Activated naive CD8-positive, alpha-beta T cell treated with anti-CD3 and anti-CD28 coated beads, Interleukin-2, amount 50 U/mL, for 24 hours (primary cell): Measurements from ENCODE around the gene MBP.

ENCODE experiments used
- ATAC-seq: fragments of 150-1000 bp; cut with Tn5 transposase; one replicate; pipeline ENCODE4 v1.10.0; 2021
- DNase-seq: peaks from one replicate; pipeline ENCODE4 v3.0.0; 2021
- H3K27ac Mint-ChIP-seq: one replicate; pipeline ENCODE4 v1.8.0; 2021; ENCODE audit warnings: mild to moderate bottlenecking, mixed read lengths
- H3K27me3 Mint-ChIP-seq: one replicate; pipeline ENCODE4 v1.8.0; 2021; ENCODE audit warnings: mixed read lengths
- H3K36me3 Mint-ChIP-seq: one replicate; pipeline ENCODE4 v1.8.0; 2021; ENCODE audit warnings: low read depth, mixed read lengths
- H3K4me1 Mint-ChIP-seq: one replicate; pipeline ENCODE4 v1.8.0; 2021; ENCODE audit warnings: mixed read lengths
- H3K4me3 Mint-ChIP-seq: one replicate; pipeline ENCODE4 v1.8.0; 2021; ENCODE audit warnings: mild to moderate bottlenecking, moderate library complexity, mixed read lengths
- H3K9me3 Mint-ChIP-seq: one replicate; pipeline ENCODE4 v1.8.0; 2021; ENCODE audit warnings: mixed read lengths

Gene MBP

DNA sequence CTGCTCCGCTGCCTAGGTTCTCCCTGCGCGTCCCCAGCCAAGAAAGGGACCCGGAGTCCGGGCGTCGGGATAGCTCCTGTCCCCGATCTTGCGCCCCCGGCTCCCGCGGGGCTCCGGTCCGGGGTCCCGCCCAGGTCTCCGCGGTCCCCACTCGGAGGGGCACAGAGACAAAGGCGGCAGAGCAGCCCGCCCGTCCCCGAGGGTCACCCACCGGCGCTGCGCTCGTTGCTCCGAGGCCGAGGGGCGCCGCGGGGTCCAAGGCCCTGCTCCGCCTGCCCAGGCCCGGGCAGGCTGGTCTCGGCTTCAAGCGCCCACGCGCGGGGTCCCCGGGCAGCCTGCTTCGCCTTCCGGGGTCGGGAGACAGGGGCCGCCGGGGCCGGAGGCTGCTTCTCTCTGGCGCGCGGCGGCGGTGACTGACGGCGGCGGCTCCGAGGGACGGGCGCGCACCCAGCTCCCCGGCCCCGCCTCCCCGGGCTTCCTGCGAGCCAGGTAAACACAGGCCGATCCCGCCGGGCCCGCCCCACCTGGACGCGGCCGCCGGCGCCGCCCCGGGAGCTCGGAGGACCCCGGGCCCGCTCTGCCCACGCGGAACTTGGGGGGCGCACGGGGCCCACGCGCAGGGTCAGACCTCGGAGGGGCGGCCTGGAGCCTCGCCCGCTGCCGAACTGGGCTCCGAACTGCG lies at the start of gene MBP:
Gene MBP (minus strand): TSS at position 415 of the 682 bp plus-strand sequence. CDS start 27,522 bp downstream, outside the sequence.
- Mint-ChIP-seq H3K27ac (no peak within 1 kb of the TSS), H3K27me3 (no peaks in the 10 kb centered on the region), H3K9me3 (no peaks in the 10 kb centered on the region), H3K36me3 (peaks cover 25% of the 10 kb centered on the region), H3K4me1 (peaks cover 55% of the 10 kb centered on the region), H3K4me3 (peak within 1 kb of the TSS; percentile 92)
- peak; percentile 51 for ATAC-seq
- peak; percentile 77 for DNase-seq

DNA sequence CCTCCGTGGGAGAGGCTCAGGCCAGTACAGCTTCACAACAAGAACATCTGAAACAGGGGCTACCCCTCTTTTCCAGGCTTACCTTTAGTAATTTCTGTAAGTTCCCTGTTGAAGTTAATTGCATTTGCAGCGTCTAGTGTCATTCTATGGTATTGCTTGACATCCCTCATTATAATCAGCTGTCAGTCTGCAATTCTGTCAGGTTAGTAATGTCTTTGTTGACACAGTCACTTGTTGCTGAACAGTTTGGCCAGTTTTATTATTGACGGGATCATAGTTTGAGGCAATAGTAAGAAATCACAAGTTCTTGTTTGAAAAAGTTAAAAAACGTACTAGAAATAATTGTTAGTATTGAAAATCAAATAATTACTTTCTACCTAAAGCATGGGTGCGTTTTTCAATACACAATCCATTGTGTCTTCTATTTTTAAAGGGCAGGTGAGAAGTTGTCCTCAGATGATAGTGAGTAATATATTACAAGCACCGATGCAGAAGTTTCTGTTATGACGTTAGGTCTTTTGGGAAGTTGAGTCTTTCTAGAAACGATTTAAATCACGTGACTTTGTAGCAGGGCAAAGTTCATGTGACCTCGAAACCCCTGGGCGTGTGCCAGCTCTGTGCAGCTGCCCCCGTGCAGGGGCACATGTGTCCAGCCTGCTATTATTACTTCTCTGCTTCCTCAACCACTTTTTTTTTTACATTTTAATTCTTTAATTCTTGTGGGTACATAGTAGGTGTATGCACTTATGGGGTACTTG lies 49.5 kb upstream of the MBP start:
- Mint-ChIP-seq H3K27me3 (no peaks in the 10 kb centered on the region), H3K9me3 (no peaks in the 10 kb centered on the region), H3K36me3 (no peaks in the 10 kb centered on the region), H3K4me1 (peaks cover 1% of the 10 kb centered on the region), H3K27ac (no peak overlapping the region), H3K4me3 (no peak overlapping the region)
- DNase-seq = no peak
- no peak for ATAC-seq

DNA sequence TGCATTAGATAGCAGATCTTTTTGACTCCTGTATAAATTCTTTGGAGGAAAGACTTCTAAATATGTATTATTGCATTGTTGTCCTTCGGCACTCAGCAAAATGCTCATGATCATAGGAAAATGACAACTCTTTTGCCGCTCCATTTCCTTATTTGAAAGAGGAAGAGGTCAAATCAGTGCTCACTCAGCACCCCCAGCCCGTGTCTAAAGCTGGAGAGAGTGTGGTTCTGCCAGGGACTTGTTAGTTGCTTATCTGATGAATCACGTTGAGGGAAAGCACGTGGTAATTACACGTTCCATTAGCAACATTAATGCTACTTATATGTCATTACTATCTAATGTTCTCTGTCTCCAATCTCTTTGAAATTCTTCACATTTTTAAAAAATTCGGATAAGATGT lies 46.0 kb upstream of the MBP start:
- Mint-ChIP-seq H3K27ac (no peak overlapping the region), H3K4me3 (no peak overlapping the region), H3K4me1 (peaks cover 1% of the 10 kb centered on the region), H3K27me3 (no peaks in the 10 kb centered on the region), H3K9me3 (no peaks in the 10 kb centered on the region), H3K36me3 (no peaks in the 10 kb centered on the region)
- no peak for ATAC-seq
- no peak for DNase-seq

DNA sequence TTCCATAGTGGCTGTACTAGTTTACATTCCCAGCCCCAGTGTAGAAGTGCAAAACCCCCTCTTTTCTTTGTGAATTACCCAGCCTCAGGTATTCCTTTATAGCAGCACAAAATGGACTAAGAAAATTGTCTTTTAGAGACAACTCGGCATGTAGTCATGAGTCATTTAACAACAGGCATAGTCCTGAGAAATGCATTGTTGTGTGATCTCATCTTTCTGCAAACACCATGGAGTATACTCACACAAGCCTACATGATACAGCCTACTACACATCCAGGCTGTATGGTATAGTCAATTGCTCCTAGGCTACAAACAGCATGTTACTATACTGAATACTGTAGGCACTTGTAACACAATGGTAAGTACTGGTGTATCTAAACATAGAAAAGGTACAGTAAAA lies 44.4 kb upstream of the MBP start:
- Mint-ChIP-seq H3K4me1 (peaks cover 1% of the 10 kb centered on the region), H3K27ac (no peak overlapping the region), H3K9me3 (no peaks in the 10 kb centered on the region), H3K27me3 (no peaks in the 10 kb centered on the region), H3K4me3 (no peak overlapping the region), H3K36me3 (no peaks in the 10 kb centered on the region)
- DNase-seq (no peak), ATAC-seq (no peak)

DNA sequence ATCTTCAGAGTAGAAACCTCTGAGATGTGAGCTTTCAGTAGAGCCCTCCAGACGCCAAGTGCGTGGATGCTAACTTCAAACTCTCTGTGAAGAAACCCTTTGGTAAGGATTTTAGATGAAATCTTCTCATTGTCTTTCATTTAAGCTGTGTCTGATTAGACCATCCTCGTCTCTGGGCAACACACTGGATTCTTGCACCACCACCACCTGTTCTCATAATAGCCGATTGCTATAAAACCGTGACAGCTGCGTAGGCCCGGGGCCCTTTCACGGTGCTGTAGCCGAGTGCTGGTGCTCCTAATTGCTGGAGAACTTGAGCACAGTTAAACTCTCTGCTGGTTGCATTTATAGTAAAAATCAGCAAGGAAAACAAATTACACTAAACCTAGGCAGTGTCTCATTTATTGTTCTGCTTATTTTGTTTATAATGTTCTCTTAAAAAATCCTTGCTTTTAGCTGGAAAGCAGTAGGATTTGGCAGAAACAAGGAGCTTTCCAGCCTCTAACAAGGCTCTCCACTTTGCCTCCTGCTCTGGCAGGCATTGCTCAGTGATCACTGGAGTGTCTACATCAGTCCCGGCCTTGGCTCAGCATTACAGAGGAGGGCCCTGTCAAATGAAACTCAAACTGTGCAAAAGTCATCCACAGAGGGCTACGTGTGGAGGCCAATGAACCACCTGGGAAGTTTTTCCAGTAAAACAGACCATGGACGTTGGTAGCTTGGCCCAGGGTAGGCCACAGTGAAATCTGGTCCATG lies 40.9 kb upstream of the MBP start:
- H3K4me1 Mint-ChIP-seq = no peaks in the 10 kb centered on the region
- no peaks in the 10 kb centered on the region for H3K27me3 Mint-ChIP-seq
- no peak overlapping the region for H3K4me3 Mint-ChIP-seq
- H3K27ac Mint-ChIP-seq = no peak overlapping the region
- H3K36me3 Mint-ChIP-seq = no peaks in the 10 kb centered on the region
- no peak for DNase-seq
- no peaks in the 10 kb centered on the region for H3K9me3 Mint-ChIP-seq
- ATAC-seq = no peak

DNA sequence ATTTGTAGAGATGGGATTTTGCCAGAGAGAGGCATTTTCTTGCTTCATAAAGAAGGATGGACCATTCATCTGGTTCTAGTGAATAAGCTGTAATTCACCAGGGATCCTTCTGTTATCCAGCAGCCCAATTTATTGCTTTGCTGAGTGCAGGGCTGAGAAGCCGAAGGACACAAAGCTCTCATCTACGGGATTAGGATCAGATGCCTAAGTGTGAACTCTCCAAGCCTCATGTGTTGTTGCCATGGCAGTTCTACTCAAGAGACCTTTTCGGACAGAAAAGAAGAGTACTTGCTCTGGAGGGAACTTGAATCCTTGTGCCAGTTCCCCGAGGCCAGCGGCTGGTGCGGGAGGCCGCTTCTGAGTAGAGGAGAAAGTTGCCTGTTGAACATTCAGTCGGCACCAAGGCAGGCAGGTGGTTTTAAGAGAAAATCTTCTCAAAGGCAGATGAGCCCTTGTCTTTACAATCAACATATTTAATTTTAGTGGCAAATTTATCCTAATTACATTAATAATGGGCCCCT lies 38.4 kb upstream of the MBP start:
- H3K27me3 Mint-ChIP-seq = peaks cover 4% of the 10 kb centered on the region
- no peaks in the 10 kb centered on the region for H3K4me1 Mint-ChIP-seq
- no peak for ATAC-seq

DNA sequence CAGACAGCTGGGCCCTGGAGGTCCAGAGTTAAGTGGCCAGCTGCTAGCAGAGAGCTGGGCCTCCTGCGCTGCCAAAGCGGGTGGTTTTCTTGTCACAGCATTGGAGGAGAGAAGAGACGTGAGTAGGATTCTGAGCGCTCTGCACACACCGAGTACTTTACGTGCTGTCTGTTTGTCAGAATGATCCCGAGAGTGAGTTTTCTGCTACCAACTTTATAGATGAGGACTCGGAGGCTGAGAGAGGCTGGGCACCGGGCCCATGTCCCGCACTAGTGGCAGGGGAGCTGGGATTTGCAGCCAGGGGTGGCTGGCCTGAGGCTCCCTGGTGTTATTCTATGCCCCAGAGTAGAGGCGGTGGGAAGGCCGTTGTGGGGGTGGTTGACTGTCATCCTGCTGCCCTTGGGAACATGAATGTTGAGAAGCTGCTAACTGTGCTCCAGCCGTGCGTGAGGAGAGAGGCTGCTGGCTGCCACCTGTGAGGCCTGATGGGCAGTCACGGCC lies 36.3 kb upstream of the MBP start:
- ATAC-seq (no peak), DNase-seq (no peak)
- no peaks in the 10 kb centered on the region for H3K9me3 Mint-ChIP-seq
- H3K27ac Mint-ChIP-seq = no peak overlapping the region
- no peaks in the 10 kb centered on the region for H3K36me3 Mint-ChIP-seq
- H3K27me3 Mint-ChIP-seq = peaks cover 4% of the 10 kb centered on the region
- H3K4me3 Mint-ChIP-seq = no peak overlapping the region
- H3K4me1 Mint-ChIP-seq = no peaks in the 10 kb centered on the region

More for the DNA sequence above, 38.4 kb upstream of the MBP start:
- Mint-ChIP-seq H3K4me3 (no peak overlapping the region), H3K36me3 (no peaks in the 10 kb centered on the region), H3K27ac (no peak overlapping the region), H3K9me3 (no peaks in the 10 kb centered on the region)
- no peak for DNase-seq

DNA sequence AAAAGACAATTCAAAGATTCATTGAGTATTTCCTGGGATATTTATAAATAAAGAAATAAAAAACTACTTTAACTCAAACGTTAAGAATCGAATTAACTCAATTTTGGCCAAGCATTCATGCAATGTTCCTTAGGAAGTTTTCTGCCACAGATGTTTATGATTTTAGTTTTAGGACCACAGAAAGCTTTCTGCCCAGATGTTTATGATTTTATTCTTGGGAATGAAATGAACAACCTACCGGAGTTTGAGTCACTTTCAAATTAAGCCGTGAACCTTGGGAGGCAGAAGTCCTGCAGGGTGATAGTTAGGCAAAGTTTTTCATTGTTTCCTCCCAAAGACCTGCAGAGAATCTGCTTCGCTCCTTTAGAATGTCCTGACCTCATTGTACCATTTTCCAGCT lies 34.7 kb upstream of the MBP start:
- DNase-seq (no peak), ATAC-seq (no peak)
- Mint-ChIP-seq H3K36me3 (no peaks in the 10 kb centered on the region), H3K4me1 (no peaks in the 10 kb centered on the region), H3K4me3 (no peak overlapping the region), H3K27me3 (peaks cover 4% of the 10 kb centered on the region), H3K27ac (no peak overlapping the region), H3K9me3 (no peaks in the 10 kb centered on the region)

DNA sequence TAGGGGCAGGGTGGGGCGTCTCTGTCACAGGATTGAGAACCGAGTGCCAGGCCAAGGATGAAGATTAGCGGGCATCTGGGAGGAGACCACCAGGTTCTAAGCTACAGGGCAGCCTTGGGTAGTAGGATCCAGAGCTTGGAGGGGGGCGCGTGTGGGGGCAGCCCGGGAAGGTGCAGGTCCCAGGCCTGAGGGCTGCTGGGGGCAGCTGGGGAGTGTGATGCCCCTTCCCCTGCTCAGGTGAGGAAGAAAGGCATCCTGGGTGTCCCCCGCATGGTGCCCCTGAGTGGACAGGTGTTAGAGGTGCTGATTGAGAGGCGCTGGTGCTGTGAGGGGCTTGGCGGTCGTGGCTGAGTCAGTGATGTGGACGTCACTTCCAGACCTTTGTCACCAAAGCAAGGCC lies 33.9 kb upstream of the MBP start:
- Mint-ChIP-seq H3K27ac (no peak overlapping the region), H3K36me3 (no peaks in the 10 kb centered on the region), H3K27me3 (peaks cover 4% of the 10 kb centered on the region), H3K4me3 (no peak overlapping the region), H3K4me1 (peaks cover 1% of the 10 kb centered on the region), H3K9me3 (no peaks in the 10 kb centered on the region)
- ATAC-seq (no peak), DNase-seq (no peak)

DNA sequence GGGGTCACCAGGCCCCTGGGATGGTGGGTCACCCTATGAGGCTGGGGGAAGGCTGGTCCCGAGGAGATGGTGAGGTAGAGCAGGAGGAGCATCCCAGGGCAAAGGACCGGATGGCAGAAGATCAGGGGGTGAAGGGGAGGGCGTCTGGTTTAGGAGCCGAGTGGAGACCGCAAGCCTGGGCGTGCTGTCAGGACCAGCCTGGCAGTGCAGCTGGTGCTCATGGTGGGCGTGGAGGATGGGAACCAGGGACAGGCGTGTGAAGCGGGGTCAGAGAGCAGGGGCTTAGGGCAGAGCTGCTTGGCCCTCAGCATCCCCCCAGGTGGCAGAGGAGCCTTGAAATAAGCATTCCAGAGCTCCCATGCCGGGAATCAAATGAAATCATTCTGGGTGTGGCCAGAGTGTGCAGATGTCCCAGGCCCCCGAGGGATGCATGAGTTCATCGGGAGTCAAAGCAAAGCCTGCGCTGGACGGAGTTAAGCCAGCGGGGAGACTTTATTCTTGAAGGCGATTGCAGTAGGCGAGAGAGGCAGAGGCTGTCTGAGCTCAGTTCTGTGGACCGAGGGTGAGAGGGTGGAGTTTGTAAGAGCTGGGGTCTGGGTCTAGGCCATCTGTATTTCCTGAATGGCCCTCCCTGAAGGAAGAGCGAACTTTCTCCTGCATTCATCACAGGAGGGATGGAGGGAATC lies 33.1 kb upstream of the MBP start:
- no peak for DNase-seq
- Mint-ChIP-seq H3K27me3 (peaks cover 4% of the 10 kb centered on the region), H3K4me3 (no peak overlapping the region), H3K27ac (no peak overlapping the region), H3K9me3 (no peaks in the 10 kb centered on the region), H3K36me3 (no peaks in the 10 kb centered on the region), H3K4me1 (peaks cover 3% of the 10 kb centered on the region)
- ATAC-seq = no peak

DNA sequence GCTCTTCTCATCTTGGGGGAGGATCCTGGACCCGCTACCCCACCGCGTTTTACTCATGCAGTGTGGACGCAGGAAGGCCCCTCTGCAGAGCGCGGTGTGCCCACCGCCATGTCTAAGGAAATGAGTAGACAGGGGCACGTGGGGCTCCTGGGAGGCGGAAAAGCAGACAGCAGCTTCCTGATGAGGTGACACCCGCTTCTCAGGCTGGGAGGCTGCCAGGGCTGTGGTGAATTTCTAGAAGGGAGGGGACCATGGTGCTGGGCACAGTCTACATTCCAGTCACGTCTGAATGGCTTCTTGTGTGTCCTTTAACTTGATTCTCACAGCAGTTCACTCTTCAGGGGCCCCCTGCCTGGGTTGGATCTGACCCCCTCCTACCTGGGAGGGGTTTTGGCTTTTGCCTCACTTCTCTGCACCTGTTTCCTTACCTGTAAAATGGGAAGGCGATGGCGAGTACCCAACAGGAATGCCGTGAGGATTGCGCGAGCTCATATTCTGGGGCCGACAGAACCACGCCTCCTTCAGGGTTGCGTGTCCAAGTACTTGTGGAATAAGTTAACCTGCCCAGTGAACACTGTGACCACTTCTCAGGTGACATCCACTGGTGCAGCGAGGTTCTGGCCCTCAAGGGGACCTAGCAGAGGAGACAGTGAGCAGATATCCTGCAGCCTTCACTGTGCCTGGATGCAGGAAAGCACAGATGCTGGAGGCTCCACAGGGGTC lies 32.3 kb upstream of the MBP start:
- Mint-ChIP-seq H3K27me3 (peaks cover 4% of the 10 kb centered on the region), H3K9me3 (no peaks in the 10 kb centered on the region), H3K36me3 (no peaks in the 10 kb centered on the region), H3K4me3 (no peak overlapping the region), H3K27ac (no peak overlapping the region), H3K4me1 (peaks cover 6% of the 10 kb centered on the region)
- ATAC-seq (no peak), DNase-seq (no peak)

DNA sequence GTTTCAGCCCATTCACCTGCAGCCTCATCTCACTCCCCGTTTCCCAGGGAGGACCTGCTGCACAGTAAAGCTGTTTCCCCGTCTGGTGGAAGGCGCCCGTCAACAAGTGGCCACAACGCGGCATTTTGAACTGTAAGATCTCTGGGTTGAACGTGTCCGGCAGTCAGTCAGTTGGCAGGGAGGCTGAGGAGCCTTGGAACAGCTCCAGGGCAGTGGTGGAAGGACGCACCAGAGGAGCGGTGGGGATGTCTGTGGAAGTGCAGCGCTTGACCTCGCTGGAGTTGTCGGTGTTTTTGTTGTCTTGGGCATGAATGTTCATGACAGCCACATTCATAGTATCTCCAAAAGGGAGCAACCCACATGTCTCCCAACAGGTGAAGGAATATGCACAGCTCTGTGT lies 31.4 kb upstream of the MBP start:
- Mint-ChIP-seq H3K9me3 (no peaks in the 10 kb centered on the region), H3K36me3 (no peaks in the 10 kb centered on the region), H3K4me3 (no peak overlapping the region), H3K27ac (no peak overlapping the region), H3K4me1 (peaks cover 6% of the 10 kb centered on the region), H3K27me3 (peaks cover 4% of the 10 kb centered on the region)
- DNase-seq = no peak
- no peak for ATAC-seq

DNA sequence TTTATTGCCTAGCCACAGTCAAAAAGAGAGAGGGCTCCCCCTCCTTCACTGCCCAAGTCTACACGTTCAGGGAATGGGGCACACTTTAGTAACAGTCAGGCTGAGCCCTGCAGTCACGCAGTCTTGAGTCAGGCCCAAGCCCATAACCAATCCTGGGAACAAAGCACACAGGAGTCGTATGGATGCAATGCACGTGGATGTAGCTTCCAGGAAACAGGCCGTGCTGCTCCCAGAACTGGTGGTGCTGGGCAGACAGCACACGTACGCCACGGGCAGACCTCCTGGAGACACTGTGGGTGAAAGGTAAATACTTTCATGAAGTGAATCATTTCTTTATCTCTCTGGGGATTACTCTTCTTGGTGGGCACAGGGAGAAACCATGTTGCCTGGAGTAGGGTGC lies 30.0 kb upstream of the MBP start:
- ATAC-seq (no peak), DNase-seq (no peak)
- Mint-ChIP-seq H3K9me3 (no peaks in the 10 kb centered on the region), H3K27ac (no peak overlapping the region), H3K27me3 (peaks cover 4% of the 10 kb centered on the region), H3K36me3 (no peaks in the 10 kb centered on the region), H3K4me1 (peaks cover 6% of the 10 kb centered on the region), H3K4me3 (no peak overlapping the region)

DNA sequence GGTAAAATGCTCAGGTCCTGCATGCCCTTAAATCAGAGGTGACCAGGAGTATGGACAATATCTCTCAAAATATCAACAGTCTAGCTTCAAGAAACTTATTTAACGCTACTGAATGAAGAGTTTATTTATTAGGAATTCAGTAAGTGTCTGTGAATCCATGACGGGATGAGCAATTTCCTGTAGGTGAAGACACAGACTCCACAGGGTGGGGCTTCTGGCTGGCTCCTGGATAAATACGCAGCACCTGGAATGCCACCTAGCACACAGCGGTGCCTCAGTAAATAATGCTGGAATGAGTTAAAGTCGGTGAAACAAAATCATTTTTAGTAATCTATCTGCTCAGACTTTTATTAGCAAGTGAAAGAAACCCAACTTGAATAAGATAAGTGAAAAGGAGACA lies 29.4 kb upstream of the MBP start:
- Mint-ChIP-seq H3K4me1 (peaks cover 6% of the 10 kb centered on the region), H3K27ac (no peak overlapping the region), H3K4me3 (no peak overlapping the region), H3K9me3 (no peaks in the 10 kb centered on the region), H3K27me3 (peaks cover 4% of the 10 kb centered on the region), H3K36me3 (no peaks in the 10 kb centered on the region)
- no peak for ATAC-seq
- no peak for DNase-seq
